SK-N-MC (cell line): Measurements from ENCODE around the gene ZNF165.
"Not testable (repeated sequence)": the region's sequence is repeated elsewhere in the genome, so short reads cannot be mapped to it uniquely, and the experiment has no call there.

Experiments
- DNase-seq: peaks from one replicate; pipeline ENCODE4 v3.0.0-alpha.2; 2011; ENCODE audit warnings: low read depth, low spot score
- H3K27ac ChIP-seq: fragments of 200-600 bp; sonication (generic); 2 replicates; pipeline ENCODE4 v1.5.1; 2016; ENCODE audit warnings: mixed run types
- H3K36me3 ChIP-seq: fragments of 200-600 bp; sonication (generic); 2 replicates; pipeline ENCODE4 v1.6.1; 2017; ENCODE audit warnings: antibody characterized with exemption, low read length, mixed read lengths; ENCODE audit not compliant: insufficient read depth
- H3K4me3 ChIP-seq: fragments of 200-600 bp; sonication (generic); 2 replicates; pipeline ENCODE4 v1.5.1; 2016
- H3K9ac ChIP-seq: fragments of 200-600 bp; sonication (generic); 2 replicates; pipeline ENCODE4 v1.8.0; 2017; ENCODE audit warnings: mixed run types, mixed read lengths; ENCODE audit not compliant: insufficient read length
- H3K9me3 ChIP-seq: fragments of 200-600 bp; sonication (generic); 2 replicates; pipeline ENCODE4 v1.6.1; 2017; ENCODE audit warnings: low read depth, mild to moderate bottlenecking, antibody characterized with exemption, low read length, moderate library complexity, mixed read lengths
- EZH2 ChIP-seq: fragments of 200-600 bp; sonication (generic); IDR thresholded peaks from one replicate; pipeline ENCODE4 v1.6.1; 2017; ENCODE audit warnings: antibody characterized with exemption
- FOXP2 ChIP-seq: optimal IDR thresholded peaks from 2 replicates; pipeline ENCODE3; 2011; ENCODE audit warnings: mild to moderate bottlenecking, moderate library complexity; ENCODE audit not compliant: insufficient read depth; ENCODE audit errors: extremely low read length, control extremely low read depth
- POLR2AphosphoS5 ChIP-seq: IDR thresholded peaks from 2 replicates; pipeline ENCODE4 v1.6.1; 2012; ENCODE audit warnings: mild to moderate bottlenecking, low read depth, low read length, borderline replicate concordance

The ZNF165 gene

DNA sequence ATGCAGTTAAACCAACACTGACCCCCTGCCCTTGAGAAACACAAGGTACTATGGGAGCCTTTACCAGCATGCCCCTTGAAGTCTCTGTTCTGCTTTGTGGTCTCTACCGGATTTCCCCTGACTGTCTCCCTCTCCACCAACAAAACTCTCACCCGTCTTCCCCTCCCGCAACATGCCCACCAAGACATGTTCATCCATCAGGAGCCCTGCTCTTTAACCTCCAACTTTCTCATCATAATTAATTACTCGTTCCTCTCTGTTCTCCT is 1.1 kb downstream of the ZNF165 start:
- peak overlapping the region; percentile 86 for H3K9ac ChIP-seq
- no peak overlapping the region for H3K27ac ChIP-seq
- DNase-seq: no peak
- H3K9me3 ChIP-seq: no peaks in the 10 kb centered on the region
- H3K36me3 ChIP-seq: no peaks in the 10 kb centered on the region
- H3K4me3 ChIP-seq: peak overlapping the region; percentile 99
- TF ChIP-seq EZH2: no peak
- TF ChIP-seq FOXP2: no peak
- no peak for TF ChIP-seq POLR2AphosphoS5

DNA sequence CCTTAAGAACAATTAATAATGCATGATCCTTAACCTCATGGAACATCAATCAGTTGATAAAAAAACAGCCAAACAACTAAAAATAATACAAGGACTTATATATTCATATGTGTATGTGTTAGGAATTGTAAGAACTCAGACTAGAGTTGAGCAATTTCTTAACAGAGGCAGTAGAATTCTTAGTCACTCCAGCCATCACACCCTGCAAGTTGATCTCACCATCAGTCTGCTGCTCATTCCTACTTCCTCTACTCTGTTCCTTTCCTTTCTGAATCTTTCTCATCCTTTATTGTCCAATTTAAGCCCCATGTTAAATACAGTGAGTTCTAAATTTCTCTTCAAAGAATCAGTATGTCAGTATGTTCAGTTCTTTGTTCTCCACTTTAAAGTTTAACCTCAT is 2.6 kb downstream of the ZNF165 start:
- no peak overlapping the region for H3K4me3 ChIP-seq
- DNase-seq: no peak
- no peak overlapping the region for H3K9ac ChIP-seq
- H3K9me3 ChIP-seq: no peaks in the 10 kb centered on the region
- H3K27ac ChIP-seq: no peak overlapping the region
- no peaks in the 10 kb centered on the region for H3K36me3 ChIP-seq
- TF ChIP-seq FOXP2 (no peak), POLR2AphosphoS5 (no peak), EZH2 (no peak)

DNA sequence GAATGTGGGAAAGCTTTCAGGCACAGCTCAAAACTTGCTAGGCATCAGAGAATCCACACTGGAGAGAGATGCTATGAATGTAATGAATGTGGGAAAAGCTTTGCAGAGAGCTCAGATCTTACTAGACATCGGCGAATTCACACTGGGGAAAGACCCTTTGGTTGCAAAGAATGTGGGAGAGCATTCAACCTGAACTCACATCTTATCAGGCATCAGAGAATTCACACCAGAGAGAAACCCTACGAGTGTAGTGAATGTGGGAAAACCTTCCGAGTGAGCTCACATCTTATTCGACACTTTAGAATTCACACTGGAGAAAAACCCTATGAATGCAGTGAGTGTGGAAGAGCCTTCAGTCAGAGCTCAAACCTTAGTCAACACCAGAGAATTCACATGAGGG is 8.7 kb downstream of the ZNF165 start:
- Histone ChIP-seq H3K4me3 (no peak overlapping the region), H3K9me3 (peaks cover 9% of the 10 kb centered on the region; the same call in 1 of the 2 replicates), H3K9ac (no peak overlapping the region), H3K27ac (no peak overlapping the region), H3K36me3 (no peaks in the 10 kb centered on the region)
- no peak for DNase-seq
- TF ChIP-seq POLR2AphosphoS5: no peak
- TF ChIP-seq EZH2: no peak
- TF ChIP-seq FOXP2: no peak

DNA sequence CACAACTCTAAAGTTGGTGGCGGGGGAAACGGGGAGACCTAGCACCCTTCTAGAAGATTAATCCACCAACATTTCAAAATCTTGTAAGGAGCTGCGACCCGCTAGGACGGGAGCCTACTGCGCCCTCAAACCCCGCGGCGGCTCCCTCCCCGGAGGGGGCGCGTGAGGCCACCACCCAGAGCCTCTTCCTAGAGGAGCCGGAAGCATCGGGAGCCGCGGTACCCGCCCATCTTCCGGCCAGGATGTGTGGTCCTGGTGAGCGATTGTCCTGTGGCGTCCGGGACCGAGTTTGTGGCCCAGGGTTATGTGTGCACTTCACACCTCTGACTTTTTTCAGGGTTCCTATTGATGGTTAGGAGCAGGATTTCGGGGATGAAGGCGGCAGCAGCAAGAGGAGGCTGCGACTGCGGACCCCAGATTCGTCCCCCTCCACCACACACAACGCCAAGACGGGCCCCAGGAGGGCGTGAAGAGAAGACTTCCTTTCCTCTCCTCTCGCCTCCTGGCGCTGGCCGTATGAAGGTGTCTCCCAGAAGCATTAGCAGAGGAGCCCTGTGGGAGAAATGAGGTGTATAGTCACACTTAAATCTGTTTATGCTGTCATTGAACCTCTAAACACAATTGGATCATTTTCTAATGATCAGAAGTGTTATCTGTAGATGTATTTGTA is 10.7 kb downstream of the ZNF165 start:
- Histone ChIP-seq H3K4me3 (no peak overlapping the region), H3K9me3 (peaks cover 9% of the 10 kb centered on the region; the same call in 1 of the 2 replicates), H3K36me3 (no peaks in the 10 kb centered on the region), H3K9ac (no peak overlapping the region), H3K27ac (no peak overlapping the region)
- TF ChIP-seq FOXP2: no peak
- TF ChIP-seq EZH2: no peak
- no peak for TF ChIP-seq POLR2AphosphoS5
- no peak for DNase-seq

DNA sequence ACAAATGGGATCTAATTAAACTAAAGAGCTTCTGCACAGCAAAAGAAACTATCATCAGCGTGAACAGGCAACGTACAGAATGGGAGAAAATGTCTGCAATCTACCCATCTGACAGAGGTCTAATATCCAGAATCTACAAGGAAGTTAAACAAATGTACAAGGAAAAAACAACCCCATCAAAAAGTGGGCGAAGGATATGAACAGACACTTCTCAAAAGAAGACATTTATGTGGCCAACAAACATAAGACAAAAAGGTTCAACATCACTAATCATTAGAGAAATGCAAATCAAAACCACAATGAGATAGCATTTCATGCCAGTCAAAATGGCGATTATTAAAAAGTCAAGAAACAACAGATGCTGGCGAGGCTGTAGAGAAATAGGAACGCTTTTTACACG is 21.9 kb downstream of the ZNF165 start:
- H3K9ac ChIP-seq, H3K27ac ChIP-seq, H3K9me3 ChIP-seq, H3K4me3 ChIP-seq, H3K36me3 ChIP-seq, DNase-seq: not testable (repeated sequence)

DNA sequence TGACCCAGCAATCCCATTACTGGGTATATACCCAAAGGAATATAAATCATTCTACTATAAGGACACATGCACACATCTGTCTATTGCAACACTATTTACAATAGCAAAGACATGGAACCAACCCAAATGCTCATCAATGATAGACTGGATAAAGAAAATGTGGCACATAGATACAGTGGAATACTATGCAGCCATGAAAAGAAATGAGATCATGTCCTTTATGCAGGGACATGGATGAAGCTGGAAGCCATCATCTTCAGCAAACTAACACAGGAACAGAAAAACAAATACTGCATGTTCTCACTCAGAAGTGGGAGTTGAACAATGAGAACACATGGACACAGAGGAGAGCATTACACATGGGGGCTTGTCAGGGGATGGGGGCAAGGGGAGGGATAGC is 22.3 kb downstream of the ZNF165 start:
- not testable (repeated sequence) for H3K4me3 ChIP-seq, DNase-seq, H3K36me3 ChIP-seq, H3K9me3 ChIP-seq, H3K27ac ChIP-seq, H3K9ac ChIP-seq

DNA sequence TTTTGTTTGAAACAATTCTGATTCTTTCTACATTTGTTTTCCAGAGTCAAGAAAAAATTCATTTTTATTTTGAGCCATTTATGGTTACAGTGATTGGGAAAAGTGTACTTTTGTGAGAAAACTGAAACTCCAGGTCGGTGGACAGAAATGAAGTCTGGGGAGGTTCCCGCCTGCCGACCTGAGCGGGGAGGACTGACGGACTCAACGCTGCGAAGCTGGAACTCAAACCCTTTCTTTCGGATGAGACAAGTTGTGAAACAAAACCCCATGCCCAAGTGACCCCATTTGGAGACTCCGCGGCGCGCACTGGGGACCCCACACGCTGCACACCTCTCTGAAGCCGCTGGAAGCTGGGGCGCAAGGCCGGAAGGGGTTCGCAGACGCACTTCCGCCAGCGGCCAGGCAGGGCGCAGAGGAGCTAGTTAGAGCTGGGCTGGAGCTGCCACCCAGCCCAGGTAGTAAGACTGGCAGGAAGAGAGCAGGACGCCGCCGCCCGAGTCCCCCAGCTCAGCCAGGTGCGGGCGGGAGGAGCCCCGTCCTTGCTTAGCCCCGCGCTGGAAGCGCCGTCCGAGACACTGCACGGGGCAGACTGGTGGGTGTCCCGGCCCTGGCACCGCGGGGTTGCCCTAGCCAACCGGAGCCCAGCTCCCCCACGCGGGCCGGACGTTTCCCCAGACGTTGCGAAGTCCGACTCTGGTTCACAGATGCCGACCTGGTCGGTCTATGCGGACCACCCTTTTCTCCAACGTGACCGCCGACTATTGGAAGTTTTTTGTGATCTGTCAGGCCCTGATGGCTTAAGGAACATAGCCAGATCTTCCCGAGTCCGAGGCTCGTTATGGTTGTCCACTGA is 24.2 kb downstream of the ZNF165 start:
- H3K9ac ChIP-seq: peak overlapping the region; percentile 64
- no peaks in the 10 kb centered on the region for H3K9me3 ChIP-seq
- no peak for TF ChIP-seq FOXP2
- peak; percentile 94 for TF ChIP-seq POLR2AphosphoS5
- peak overlapping the region; percentile 76 for H3K4me3 ChIP-seq
- no peak overlapping the region for H3K27ac ChIP-seq
- no peak for DNase-seq
- H3K36me3 ChIP-seq: no peaks in the 10 kb centered on the region

DNA sequence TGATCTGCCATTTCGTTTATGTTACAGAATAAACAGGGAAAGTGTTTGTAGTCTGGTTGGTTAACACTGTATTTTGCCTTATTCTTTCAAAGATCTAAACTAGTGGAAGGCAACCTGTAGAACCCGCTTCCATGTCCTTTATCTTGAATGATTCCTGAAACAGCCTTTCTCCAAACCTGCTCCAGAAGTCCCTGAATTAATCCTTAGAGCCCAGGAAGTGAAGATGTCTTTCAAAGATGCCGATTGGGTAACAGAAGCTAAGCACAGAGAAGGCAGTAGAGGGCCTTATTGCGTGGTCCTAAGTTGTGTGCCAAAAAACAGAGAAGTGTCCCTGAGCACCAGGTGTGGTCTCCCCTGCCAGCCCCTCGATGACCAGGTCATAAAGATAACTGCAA is 24.9 kb downstream of the ZNF165 start:
- Histone ChIP-seq H3K9me3 (no peaks in the 10 kb centered on the region), H3K4me3 (peak overlapping the region; percentile 76), H3K9ac (peak overlapping the region; percentile 64), H3K27ac (no peak overlapping the region), H3K36me3 (no peaks in the 10 kb centered on the region)
- TF ChIP-seq POLR2AphosphoS5: no peak
- no peak for TF ChIP-seq EZH2
- no peak for TF ChIP-seq FOXP2
- DNase-seq: no peak

DNA sequence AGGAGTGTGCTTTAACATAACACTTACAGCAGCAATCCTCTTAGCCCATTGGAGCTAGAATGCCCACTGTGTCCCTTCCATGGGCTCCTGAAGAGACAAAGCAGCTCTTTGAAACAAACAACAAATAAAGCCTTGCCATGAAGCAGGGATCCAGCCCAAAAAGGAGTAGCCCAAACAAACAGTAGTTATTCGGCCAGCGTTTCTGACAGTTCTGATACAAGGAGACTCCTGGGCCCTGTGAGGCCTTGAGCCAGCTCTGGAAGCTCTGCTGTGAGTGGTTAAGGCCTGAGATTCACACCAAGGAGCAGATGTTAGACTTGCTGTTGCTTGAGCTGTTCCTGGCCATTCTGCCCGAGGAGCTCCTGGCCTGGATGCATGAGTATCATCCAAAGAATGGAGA is 27.1 kb downstream of the ZNF165 start:
- TF ChIP-seq POLR2AphosphoS5 (no peak), EZH2 (no peak), FOXP2 (no peak)
- Histone ChIP-seq H3K4me3 (no peak overlapping the region), H3K9me3 (no peaks in the 10 kb centered on the region), H3K9ac (no peak overlapping the region), H3K27ac (no peak overlapping the region), H3K36me3 (no peaks in the 10 kb centered on the region)
- no peak for DNase-seq
